ENCODE data around the gene ENGASE.

- no peak for TF ChIP-seq POLR2A (IDR thresholded peaks at IDR 0.05)
- TF ChIP-seq CTCF (IDR thresholded peaks at IDR 0.05): no peak
Observed at GRCh38 chr17:79096477-79096876, 21.9 kb downstream of the ENGASE start.

Data from body of pancreas (tissue), 4 donors.